Nephron progenitor cell (in vitro differentiated cells): ENCODE measurements around the gene UHRF1.

Experiments
- DNase-seq: peaks from one replicate; pipeline ENCODE4 v3.0.0; 2021
- H3K27ac Mint-ChIP-seq: 2 replicates; pipeline ENCODE4 v1.8.0; 2021; ENCODE audit warnings: mild to moderate bottlenecking, moderate library complexity, mixed read lengths
- H3K27me3 Mint-ChIP-seq: 2 replicates; pipeline ENCODE4 v1.8.0; 2021; ENCODE audit warnings: mild to moderate bottlenecking, low read depth, mixed read lengths; ENCODE audit not compliant: poor library complexity
- H3K36me3 Mint-ChIP-seq: 2 replicates; pipeline ENCODE4 v1.8.0; 2021; ENCODE audit warnings: low read depth, mixed read lengths
- H3K4me1 Mint-ChIP-seq: 2 replicates; pipeline ENCODE4 v1.8.0; 2021; ENCODE audit warnings: mixed read lengths
- H3K4me3 Mint-ChIP-seq: 2 replicates; pipeline ENCODE4 v1.8.0; 2021; ENCODE audit warnings: mild to moderate bottlenecking, moderate library complexity, mixed read lengths
- H3K9me3 Mint-ChIP-seq: 2 replicates; pipeline ENCODE4 v1.8.0; 2021; ENCODE audit warnings: mild to moderate bottlenecking, moderate library complexity, mixed read lengths
- TF ChIP-seq, protein P1 (sequence below): fragments of 200-600 bp; sonication (generic); IDR thresholded peaks from 2 replicates; pipeline ENCODE4 v1.5.0; 2021; ENCODE audit warnings: antibody characterized with exemption

The UHRF1 gene

DNA sequence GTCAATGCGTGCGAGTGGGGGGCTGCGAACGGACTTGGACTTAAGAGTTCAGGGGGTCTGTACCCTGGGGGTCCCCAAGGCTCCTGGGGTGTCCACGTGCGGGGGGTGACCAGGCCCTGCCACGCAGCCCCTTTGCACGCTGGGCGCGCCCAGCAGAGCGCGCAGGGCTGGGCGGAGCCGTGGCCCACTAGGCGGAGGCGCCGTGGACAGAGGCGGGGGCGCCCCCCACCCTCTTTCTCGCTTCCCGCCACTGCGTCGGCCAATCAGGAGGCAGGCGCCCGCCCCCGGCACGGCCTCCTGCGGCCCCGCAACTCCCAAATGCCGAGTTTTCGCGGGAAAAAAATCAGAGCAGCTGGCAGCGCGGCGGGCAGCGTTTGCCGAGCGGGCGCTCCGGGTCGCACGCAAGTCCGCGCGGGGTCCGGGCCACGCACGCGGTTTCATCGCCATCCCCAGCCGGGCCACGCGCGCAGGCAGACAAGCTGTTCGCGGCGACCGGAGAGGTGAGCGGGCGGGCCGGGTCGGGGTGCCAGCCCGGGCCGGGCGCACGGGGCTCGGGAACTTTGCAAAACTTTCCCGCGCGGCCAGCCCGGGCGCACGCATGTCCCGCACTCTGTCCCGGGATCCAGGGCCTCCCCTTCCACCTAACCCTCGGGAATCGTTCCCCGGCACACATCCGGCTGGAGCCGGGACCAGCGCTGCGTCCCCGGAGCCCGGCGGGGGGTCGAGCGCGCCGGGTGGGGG is at the start of gene UHRF1:
TSS of gene UHRF1 (plus strand) at position 346 of the 741 bp plus-strand sequence. CDS start 1,385 bp downstream, outside the sequence.
- peak; percentile 58 for DNase-seq

DNA sequence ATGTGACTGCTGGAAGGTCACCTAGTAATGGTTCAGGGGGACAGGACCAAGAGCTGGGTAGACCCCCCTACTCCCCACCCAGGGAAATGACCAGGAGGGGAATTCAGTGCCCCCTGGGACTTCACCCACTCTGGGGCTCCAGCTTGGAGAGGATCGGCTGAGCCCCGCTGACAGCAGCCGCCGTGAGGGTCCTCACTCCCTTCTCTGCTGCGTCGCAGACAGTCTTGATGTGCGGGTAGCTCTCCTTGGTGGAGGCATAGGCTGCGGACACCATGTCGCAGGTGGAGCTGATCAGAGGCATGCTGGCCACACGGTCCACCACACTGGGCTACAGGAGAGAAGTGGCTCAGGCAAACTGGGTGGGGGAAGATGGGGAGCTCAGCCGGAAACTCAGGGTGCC is 49.6 kb upstream of the UHRF1 start:
- Mint-ChIP-seq H3K27me3 (no peaks in the 10 kb centered on the region), H3K27ac (no peak overlapping the region), H3K36me3 (peaks cover 26% of the 10 kb centered on the region), H3K4me3 (no peak overlapping the region), H3K9me3 (no peaks in the 10 kb centered on the region), H3K4me1 (peaks cover 4% of the 10 kb centered on the region)
- TF ChIP-seq, protein P1, sequence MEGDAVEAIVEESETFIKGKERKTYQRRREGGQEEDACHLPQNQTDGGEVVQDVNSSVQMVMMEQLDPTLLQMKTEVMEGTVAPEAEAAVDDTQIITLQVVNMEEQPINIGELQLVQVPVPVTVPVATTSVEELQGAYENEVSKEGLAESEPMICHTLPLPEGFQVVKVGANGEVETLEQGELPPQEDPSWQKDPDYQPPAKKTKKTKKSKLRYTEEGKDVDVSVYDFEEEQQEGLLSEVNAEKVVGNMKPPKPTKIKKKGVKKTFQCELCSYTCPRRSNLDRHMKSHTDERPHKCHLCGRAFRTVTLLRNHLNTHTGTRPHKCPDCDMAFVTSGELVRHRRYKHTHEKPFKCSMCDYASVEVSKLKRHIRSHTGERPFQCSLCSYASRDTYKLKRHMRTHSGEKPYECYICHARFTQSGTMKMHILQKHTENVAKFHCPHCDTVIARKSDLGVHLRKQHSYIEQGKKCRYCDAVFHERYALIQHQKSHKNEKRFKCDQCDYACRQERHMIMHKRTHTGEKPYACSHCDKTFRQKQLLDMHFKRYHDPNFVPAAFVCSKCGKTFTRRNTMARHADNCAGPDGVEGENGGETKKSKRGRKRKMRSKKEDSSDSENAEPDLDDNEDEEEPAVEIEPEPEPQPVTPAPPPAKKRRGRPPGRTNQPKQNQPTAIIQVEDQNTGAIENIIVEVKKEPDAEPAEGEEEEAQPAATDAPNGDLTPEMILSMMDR, result no peak
- no peak for DNase-seq

More for the DNA sequence above, at the start of gene UHRF1:
- peaks cover 19% of the 10 kb centered on the region for H3K27me3 Mint-ChIP-seq
- TF ChIP-seq, protein P1, result no peak
- H3K9me3 Mint-ChIP-seq, result no peaks in the 10 kb centered on the region
- peak within 1 kb of the TSS; percentile 90 for H3K27ac Mint-ChIP-seq
- peak within 1 kb of the TSS; percentile 87 for H3K4me3 Mint-ChIP-seq
- peaks cover 22% of the 10 kb centered on the region for H3K36me3 Mint-ChIP-seq
- peaks cover 47% of the 10 kb centered on the region for H3K4me1 Mint-ChIP-seq

DNA sequence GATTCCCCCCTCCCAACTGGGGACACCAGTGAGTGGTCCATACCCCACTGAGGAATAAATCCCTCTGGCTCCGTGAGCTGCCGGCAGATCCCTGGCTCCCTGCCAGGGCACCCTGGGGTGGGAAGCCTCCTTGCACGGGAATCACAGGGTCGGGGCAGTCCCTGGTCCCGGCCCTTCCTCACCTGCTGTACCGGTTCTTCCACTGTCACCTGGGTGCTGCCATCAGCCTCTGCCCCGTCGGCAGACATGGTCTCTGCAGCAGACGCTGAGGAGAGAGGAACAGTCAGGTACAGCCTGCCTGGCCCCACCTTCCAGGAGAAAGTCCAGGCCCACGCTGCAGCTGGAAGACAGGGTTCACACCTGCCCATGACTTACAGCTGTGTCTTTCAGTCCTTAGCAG is 48.2 kb upstream of the UHRF1 start:
- TF ChIP-seq, protein P1, result no peak

DNA sequence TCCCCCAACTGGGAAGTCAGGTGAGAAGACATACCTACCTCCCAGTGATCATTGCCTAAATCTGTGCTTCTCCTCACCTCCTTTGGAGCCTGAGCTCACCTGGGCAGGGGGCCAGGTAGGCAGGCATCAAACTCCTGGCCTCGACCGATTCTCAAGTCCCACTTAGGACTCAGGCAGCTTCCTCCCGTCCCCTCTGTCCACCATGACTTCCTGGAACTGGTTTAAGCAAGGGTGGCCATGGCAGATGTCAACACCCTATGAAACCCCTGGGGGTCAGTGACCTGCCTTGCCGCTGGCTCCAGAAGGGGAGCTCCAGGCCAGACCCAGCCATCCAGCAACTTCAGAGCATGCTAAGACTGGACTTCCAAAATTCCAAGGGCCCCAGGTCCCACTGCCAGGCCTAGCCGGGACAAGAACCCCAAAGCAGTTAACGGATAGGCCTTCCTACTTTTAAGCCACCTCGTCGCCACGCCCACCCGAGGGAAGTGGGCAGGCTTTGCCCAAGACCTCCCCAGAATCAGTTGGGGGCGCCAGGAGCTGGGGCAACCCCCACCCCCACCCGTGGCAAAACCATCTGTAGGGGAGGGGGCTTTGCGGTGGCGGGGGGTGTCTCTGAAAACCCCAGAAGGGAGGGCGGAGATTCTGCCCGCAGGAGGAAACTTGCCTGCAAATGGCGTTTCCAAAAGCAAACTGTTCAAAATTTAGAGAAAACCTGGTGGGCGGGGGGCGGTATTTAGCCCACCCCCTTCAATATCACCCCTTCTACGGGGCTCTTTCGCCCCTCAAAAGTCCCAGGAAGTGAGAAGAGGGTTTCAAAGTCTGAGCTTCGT is 42.5 kb upstream of the UHRF1 start:
- Mint-ChIP-seq H3K27ac (no peak overlapping the region), H3K4me3 (peak overlapping the region; percentile 82), H3K9me3 (no peaks in the 10 kb centered on the region), H3K36me3 (peaks cover 8% of the 10 kb centered on the region), H3K4me1 (peaks cover 25% of the 10 kb centered on the region), H3K27me3 (peaks cover 10% of the 10 kb centered on the region)
- TF ChIP-seq, protein P1, result no peak
- DNase-seq, result peak; percentile 52

More for the DNA sequence above, 48.2 kb upstream of the UHRF1 start:
- H3K36me3 Mint-ChIP-seq, result peaks cover 14% of the 10 kb centered on the region
- H3K27me3 Mint-ChIP-seq, result no peaks in the 10 kb centered on the region
- DNase-seq, result no peak
- H3K9me3 Mint-ChIP-seq, result no peaks in the 10 kb centered on the region
- H3K27ac Mint-ChIP-seq, result no peak overlapping the region
- H3K4me1 Mint-ChIP-seq, result peaks cover 7% of the 10 kb centered on the region
- no peak overlapping the region for H3K4me3 Mint-ChIP-seq

DNA sequence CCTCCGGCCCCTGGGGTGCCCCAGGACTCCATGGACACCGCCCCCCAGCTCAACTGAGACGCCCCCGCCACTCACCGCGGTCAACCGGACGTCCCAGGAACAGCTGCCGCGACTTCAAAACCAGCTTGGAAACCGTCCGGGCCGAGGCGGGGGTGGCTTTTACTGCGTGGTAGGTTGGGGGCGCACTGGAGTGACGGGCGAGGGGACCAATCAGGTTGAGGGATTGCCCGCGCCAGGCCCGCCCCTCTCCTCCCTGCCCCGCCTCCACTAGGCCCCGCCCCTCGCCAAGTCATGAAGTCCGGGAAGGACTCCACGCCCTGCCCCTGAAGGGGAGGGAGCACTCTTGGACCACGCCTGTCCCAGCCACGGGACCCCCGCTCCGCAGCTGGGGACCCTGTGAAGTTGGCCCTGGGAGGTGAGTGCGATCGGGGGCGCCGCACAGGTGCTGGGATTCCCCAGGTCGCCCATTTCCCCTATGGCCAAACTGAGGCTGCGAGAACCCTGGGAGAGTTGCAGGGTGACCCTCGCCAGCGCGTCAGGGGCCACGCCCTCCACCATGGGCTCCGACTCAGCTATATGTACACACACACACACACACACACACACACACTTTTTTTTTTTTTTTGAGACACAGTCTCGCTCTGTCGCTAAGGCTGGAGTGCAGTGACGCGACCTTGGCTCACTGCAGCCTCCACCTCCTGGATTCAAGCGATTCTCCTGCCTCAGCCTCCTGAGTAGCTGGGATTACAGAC is 41.6 kb upstream of the UHRF1 start, which contains the start of gene PLIN3:
TSS of gene PLIN3 (minus strand) at position 134 of the 752 bp plus-strand sequence. CDS start 6,273 bp downstream, outside the sequence.
- H3K27me3 Mint-ChIP-seq, result peaks cover 10% of the 10 kb centered on the region
- no peaks in the 10 kb centered on the region for H3K9me3 Mint-ChIP-seq
- H3K4me1 Mint-ChIP-seq, result peaks cover 28% of the 10 kb centered on the region
- DNase-seq, result peak; percentile 99
- TF ChIP-seq, protein P1, result no peak
- H3K4me3 Mint-ChIP-seq, result peak within 1 kb of the TSS; percentile 82
- H3K36me3 Mint-ChIP-seq, result peaks cover 5% of the 10 kb centered on the region
- no peak within 1 kb of the TSS for H3K27ac Mint-ChIP-seq
